ENCODE measurements around the gene POLR2A. TPM values are rescaled to one million over a fixed set of nuclear protein-coding genes. Genes with fewer than 3 reads are reported as not detected.
A peak's percentile ranks its signal among the peaks of the same experiment; 100 is the strongest.

The POLR2A gene
- total RNA-seq (2012; rRNA removed), result 81.4 and 83.4 TPM in 2 replicates

DNA sequence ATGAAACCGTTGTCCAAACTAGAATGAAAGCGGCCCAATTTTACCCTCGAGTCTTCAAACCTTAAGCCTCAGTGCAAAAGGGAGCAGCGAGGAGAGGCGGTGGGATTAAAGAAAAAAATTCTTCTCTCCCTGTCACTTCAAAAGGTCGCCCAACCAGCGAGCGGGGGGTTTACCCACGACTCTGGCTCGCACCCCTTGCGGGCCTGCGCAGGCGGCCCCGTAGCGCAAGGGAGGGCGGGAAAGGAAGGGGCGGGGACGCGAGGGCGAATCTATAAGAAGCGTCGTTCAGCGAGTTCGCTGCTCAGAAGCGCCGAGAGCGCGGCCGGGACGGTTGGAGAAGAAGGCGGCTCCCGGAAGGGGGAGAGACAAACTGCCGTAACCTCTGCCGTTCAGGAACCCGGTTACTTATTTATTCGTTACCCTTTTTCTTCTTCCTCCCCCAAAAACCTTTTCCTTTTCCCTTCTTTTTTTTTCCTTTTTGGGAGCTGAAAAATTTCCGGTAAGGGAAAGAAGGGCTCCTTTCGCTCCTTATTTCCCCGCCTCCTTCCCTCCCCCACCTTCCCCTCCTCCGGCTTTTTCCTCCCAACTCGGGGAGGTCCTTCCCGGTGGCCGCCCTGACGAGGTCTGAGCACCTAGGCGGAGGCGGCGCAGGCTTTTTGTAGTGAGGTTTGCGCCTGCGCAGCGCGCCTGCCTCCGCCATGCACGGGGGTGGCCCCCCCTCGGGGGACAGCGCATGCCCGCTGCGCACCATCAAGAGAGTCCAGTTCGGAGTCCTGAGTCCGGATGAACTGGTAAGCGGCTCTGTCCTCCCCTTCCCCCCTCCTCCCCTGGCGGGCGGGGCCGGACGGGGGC lies at the start of gene POLR2A:
Gene POLR2A, plus strand, starts transcription at position 300 of the 852 bp plus-strand sequence.
- Histone ChIP-seq H3K36me3 (ENCODE audit: insufficient read depth, low read length) (peaks cover 6% of the 10 kb centered on the region), H3K4me2 (ENCODE audit: low read length) (peak within 1 kb of the TSS; percentile 99), H3K9me3 (replicated peaks; ENCODE audit: low read length) (no peaks in the 10 kb centered on the region), H3K4me3 (ENCODE audit: low read length) (peak within 1 kb of the TSS; percentile 84), H3K4me1 (ENCODE audit: control insufficient read depth, insufficient read depth, low read length) (peaks cover 47% of the 10 kb centered on the region), H3K9ac (ENCODE audit: low read depth, low read length) (peak within 1 kb of the TSS; percentile 98), H3K27me3 (ENCODE audit: control insufficient read depth, insufficient read depth, low read length) (no peaks in the 10 kb centered on the region)

DNA sequence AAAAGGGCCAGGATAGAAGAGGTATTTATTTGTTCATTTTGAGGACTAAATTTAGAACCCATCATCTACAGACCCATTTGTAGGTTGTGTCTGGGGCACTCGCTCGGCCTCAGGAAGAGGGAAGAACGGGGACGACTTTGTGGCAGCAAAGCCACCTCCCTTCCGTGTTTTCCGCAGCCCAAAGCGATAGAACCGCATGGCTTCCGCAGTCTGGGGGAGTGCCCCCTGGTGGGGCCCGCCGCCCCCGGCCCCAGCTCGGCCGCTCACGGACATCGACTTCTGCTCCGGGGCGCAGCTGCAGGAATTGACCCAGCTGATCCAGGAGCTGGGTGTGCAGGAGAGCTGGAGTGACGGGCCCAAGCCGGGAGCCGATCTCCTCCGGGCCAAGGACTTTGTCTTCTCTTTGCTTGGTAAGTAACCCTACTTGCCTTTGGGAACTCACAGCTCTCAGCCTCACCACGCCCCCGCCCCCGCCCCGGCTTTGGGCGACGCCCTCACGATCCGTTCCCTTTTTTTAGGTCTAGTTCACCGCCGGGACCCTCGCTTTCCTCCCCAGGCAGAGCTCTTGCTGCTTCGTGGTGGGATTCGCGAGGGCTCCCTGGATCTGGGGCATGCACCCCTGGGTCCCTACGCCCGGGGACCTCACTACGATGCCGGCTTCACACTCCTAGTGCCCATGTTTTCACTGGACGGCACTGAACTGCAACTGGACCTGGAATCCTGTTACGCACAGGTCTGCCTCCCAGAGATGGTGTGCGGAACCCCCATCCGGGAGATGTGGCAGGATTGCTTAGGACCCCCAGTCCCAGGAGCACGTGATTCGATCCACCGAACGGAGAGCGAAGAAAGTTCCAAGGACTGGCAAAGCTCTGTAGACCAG lies 48.2 kb upstream of the POLR2A start:
- Histone ChIP-seq H3K4me1 (ENCODE audit: control insufficient read depth, insufficient read depth, low read length) (peaks cover 37% of the 10 kb centered on the region), H3K27me3 (ENCODE audit: control insufficient read depth, insufficient read depth, low read length) (peaks cover 9% of the 10 kb centered on the region), H3K4me2 (ENCODE audit: low read length) (peak overlapping the region; percentile 90), H3K9ac (ENCODE audit: low read depth, low read length) (no peak overlapping the region), H3K4me3 (ENCODE audit: low read length) (peak overlapping the region; percentile 61), H3K9me3 (replicated peaks; ENCODE audit: low read length) (no peaks in the 10 kb centered on the region), H3K36me3 (ENCODE audit: insufficient read depth, low read length) (no peaks in the 10 kb centered on the region)

DNA sequence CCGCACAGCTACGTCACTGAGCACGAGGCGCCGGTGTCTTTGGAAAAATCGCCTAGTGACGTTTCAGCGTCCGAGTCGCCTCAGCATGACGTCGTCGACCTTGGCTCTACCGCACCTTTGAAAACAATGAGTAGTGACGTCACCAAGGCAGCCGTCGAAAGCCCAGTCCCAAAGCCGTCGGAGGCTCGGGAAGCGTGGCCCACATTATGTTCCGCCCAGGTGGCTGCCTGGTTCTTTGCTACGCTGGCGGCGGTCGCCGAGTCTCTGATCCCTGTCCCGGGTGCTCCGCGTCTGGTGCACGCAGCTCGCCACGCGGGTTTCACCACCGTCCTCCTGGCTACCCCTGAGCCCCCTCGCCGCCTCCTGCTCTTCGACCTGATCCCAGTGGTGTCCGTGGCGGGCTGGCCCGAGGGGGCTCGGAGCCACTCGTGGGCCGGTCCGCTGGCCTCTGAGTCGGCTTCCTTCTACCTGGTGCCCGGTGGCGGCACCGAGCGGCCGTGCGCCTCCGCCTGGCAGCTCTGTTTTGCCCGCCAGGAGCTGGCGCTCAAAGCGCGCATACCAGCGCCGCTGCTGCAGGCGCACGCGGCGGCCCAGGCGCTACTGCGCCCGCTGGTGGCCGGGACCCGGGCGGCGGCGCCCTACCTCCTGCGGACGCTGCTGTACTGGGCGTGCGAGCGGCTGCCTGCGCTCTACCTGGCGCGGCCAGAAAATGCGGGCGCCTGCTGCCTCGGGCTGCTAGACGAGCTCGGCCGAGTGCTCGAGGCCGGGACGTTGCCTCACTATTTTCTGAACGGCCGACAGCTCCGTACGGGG lies 47.4 kb upstream of the POLR2A start:
- Histone ChIP-seq H3K27me3 (ENCODE audit: control insufficient read depth, insufficient read depth, low read length) (peaks cover 9% of the 10 kb centered on the region), H3K9ac (ENCODE audit: low read depth, low read length) (no peak overlapping the region), H3K9me3 (replicated peaks; ENCODE audit: low read length) (no peaks in the 10 kb centered on the region), H3K4me1 (ENCODE audit: control insufficient read depth, insufficient read depth, low read length) (peaks cover 41% of the 10 kb centered on the region), H3K36me3 (ENCODE audit: insufficient read depth, low read length) (no peaks in the 10 kb centered on the region), H3K4me3 (ENCODE audit: low read length) (peak overlapping the region; percentile 59), H3K4me2 (ENCODE audit: low read length) (peak overlapping the region; percentile 90)

DNA sequence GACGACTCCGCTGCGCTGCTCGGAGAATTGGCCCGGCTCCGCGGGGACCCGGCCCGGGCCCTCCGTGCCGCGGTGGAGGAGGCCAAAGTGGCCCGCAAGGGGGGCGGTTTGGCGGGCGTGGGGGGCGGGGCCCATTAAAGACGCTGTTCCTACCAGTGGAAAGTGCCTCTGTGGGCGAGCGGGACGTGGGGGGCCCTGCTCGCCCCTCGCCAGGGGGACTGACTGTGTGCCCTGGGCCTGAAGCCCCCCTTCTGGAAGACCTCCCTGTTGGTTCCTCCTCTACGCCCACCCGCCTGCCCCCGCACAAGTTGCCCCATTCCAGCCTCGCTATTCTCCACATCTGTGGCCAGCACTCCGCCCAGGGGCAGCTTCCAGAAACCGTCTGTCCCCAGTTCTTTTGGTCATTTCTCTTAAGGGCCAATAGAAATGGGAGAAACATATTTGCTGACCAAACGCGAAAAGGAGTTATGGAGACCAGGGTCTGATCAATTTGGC lies 46.8 kb upstream of the POLR2A start:
- Histone ChIP-seq H3K9me3 (replicated peaks; ENCODE audit: low read length) (no peaks in the 10 kb centered on the region), H3K27me3 (ENCODE audit: control insufficient read depth, insufficient read depth, low read length) (peaks cover 9% of the 10 kb centered on the region), H3K36me3 (ENCODE audit: insufficient read depth, low read length) (no peaks in the 10 kb centered on the region), H3K4me1 (ENCODE audit: control insufficient read depth, insufficient read depth, low read length) (peaks cover 41% of the 10 kb centered on the region), H3K4me2 (ENCODE audit: low read length) (peak overlapping the region; percentile 90), H3K4me3 (ENCODE audit: low read length) (peak overlapping the region; percentile 59), H3K9ac (ENCODE audit: low read depth, low read length) (no peak overlapping the region)

DNA sequence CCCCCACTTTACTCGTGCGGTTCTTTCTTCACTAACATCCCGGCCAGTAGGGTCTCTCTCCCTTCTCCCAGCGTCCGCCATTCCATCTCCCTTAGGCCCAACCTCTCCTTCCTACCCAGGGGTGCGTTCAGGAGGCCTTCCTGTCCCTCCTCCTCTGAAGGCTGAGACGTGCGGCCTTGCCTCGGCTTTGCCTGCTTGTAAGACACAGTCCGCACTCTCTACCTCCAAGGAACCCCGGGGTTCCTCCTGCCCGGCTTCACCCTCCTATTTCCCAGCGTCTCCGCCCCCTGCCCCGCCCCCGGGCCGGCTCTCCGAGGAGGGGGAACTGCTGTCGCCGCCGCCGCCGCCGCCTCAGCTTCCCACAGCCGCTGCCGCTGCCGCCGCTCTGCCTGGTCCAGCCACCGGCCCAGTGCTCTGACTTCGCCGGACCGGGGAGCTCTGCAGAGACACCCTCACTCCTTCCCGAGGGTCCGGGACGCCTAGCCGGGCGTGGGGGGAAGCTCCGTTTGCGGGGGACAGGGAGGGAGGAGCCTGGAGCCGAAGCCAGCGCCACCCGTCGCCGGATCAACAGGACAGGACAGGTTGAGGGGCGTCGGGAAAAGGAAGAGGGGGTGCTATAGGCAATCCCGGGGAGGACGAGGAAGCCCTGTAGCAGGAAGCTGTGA lies 46.1 kb upstream of the POLR2A start:
- H3K4me2 ChIP-seq (ENCODE audit: low read length), result peak overlapping the region; percentile 90
- H3K4me1 ChIP-seq (ENCODE audit: control insufficient read depth, insufficient read depth, low read length), result peaks cover 41% of the 10 kb centered on the region
- H3K9me3 ChIP-seq (replicated peaks; ENCODE audit: low read length), result no peaks in the 10 kb centered on the region
- H3K36me3 ChIP-seq (ENCODE audit: insufficient read depth, low read length), result no peaks in the 10 kb centered on the region
- peaks cover 9% of the 10 kb centered on the region for H3K27me3 ChIP-seq (ENCODE audit: control insufficient read depth, insufficient read depth, low read length)
- peak overlapping the region; percentile 29 for H3K4me3 ChIP-seq (ENCODE audit: low read length)
- H3K9ac ChIP-seq (ENCODE audit: low read depth, low read length), result no peak overlapping the region

DNA sequence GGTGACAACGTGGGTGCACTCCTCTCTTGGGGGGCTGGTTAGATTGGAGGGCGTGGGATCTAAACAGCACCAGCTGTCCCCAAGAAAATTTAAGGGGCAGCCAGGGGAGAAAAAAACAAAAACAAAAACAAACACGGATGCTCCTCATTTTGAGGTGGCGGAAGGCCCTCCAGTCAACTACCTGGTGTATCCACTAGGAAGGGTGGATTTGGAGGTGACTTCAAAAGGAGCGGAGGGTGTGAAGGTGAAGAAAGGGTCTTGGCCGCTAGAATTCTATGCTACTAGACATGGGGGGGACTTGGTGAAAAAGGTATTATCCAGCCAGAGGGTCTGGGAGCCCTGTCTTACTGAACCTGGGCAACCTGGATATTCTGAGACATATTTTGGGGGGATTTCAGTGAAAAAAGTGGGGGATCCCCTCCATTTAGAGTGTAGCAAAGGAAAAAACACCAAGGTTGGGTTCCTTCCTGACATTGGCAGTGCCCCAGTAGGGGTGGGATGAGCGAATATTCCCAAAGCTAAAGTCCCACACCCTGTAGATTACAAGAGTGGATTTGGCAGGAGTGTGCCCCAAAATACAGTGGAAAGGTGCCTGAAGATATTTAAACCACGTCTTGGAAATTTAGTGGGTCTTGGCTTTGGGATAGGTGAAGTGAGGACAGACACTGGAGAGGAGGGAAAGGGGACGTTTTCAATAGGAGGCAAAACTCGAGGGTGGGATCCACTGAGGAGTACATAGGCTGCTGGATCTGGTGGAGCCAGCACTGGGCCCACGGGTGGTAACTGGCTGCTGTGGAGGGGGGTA lies 45.3 kb upstream of the POLR2A start:
- Histone ChIP-seq H3K9me3 (replicated peaks; ENCODE audit: low read length) (no peaks in the 10 kb centered on the region), H3K4me3 (ENCODE audit: low read length) (peak overlapping the region; percentile 29), H3K4me2 (ENCODE audit: low read length) (peak overlapping the region; percentile 90), H3K9ac (ENCODE audit: low read depth, low read length) (no peak overlapping the region), H3K36me3 (ENCODE audit: insufficient read depth, low read length) (no peaks in the 10 kb centered on the region), H3K27me3 (ENCODE audit: control insufficient read depth, insufficient read depth, low read length) (peaks cover 9% of the 10 kb centered on the region), H3K4me1 (ENCODE audit: control insufficient read depth, insufficient read depth, low read length) (peaks cover 45% of the 10 kb centered on the region)

DNA sequence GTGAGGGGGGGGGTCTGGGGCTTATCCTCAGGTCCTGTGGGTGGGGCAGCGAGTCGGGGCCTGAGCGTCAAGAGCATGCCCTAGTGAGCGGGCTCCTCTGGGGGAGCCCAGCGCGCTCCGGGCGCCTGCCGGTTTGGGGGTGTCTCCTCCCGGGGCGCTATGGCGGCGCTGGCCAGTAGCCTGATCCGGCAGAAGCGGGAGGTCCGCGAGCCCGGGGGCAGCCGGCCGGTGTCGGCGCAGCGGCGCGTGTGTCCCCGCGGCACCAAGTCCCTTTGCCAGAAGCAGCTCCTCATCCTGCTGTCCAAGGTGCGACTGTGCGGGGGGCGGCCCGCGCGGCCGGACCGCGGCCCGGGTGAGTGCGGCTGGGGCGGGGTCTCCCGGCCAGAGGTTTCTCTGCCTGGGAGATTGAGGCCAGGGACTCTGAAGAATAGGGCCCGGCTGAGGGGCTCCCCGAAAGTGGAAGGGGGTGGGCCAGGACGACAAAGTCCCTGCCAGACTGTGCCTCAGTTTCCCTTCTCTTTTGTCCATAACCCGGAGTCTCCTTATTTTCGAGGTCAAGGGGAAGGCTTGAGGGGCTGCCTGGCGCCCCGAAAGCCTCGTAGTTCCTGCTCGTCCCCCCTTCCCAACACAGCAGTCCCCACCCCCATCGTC lies 44.6 kb upstream of the POLR2A start, which contains the start of gene FGF11:
Gene FGF11, plus strand, starts transcription at position 51 of the 651 bp plus-strand sequence. Its CDS starts 109 bp downstream, at position 160.
- H3K4me2 ChIP-seq (ENCODE audit: low read length), result peak within 1 kb of the TSS; percentile 90
- peak within 1 kb of the TSS; percentile 43 for H3K9ac ChIP-seq (ENCODE audit: low read depth, low read length)
- H3K27me3 ChIP-seq (ENCODE audit: control insufficient read depth, insufficient read depth, low read length), result peaks cover 9% of the 10 kb centered on the region
- no peaks in the 10 kb centered on the region for H3K36me3 ChIP-seq (ENCODE audit: insufficient read depth, low read length)
- peak within 1 kb of the TSS; percentile 66 for H3K4me3 ChIP-seq (ENCODE audit: low read length)
- peaks cover 52% of the 10 kb centered on the region for H3K4me1 ChIP-seq (ENCODE audit: control insufficient read depth, insufficient read depth, low read length)
- H3K9me3 ChIP-seq (replicated peaks; ENCODE audit: low read length), result no peaks in the 10 kb centered on the region

DNA sequence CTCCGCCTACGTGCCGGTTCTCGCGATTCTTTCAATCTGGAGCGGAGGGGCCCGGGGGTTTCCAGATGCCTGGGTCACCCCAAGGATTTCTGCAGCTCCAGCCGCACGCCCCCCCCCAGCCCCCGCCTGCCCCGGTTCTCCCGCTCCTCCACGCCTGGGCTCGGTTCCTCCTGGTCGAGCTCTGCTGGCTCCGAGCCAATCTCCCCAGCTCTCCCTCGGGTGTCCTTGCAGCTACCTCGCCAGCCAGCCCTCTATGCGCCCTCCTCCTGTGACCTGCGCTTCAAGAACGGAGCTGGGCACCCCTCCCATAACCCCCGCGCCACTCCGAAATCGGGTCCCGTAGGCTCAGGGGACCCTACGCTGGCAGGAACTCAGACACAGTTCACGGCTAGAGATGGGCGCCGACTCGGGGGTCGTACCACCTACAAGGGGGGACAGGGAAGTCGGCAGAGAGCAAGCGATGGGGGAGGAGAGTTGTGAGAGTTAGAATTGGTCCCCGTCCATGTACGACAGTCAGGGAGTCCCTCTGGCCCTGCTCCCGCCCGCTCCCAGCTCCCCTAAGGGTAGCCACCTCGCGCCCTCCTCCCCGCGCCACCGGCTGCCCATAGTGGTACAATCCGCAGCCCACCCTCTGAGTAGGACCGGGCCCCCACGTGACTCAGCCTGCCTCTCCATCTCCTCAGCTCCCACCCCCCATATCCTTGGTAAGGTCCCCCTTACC lies 43.9 kb upstream of the POLR2A start:
- Histone ChIP-seq H3K4me2 (ENCODE audit: low read length) (peak overlapping the region; percentile 81), H3K9me3 (replicated peaks; ENCODE audit: low read length) (no peaks in the 10 kb centered on the region), H3K4me3 (ENCODE audit: low read length) (peak overlapping the region; percentile 66), H3K9ac (ENCODE audit: low read depth, low read length) (peak overlapping the region; percentile 43), H3K36me3 (ENCODE audit: insufficient read depth, low read length) (no peaks in the 10 kb centered on the region), H3K4me1 (ENCODE audit: control insufficient read depth, insufficient read depth, low read length) (peaks cover 58% of the 10 kb centered on the region), H3K27me3 (ENCODE audit: control insufficient read depth, insufficient read depth, low read length) (peaks cover 9% of the 10 kb centered on the region)

DNA sequence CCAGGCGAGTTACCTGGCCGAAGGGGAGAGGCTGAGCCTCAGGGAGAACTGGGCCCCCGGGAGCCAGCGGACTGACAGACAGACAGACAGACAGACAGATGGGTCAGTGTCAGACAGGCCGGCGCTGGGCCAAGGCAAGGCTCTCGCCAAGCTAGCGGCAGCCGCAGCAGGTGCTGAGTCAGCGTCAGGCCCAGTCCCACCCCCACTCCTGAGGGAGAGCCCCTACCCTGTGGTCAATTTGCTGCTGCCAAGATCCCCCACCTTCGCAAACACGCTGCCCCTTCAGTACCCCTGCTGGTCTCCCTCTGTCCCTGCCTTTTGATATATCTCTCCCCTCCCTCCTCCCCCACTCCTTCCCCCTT lies 43.4 kb upstream of the POLR2A start:
- Histone ChIP-seq H3K9me3 (replicated peaks; ENCODE audit: low read length) (no peaks in the 10 kb centered on the region), H3K9ac (ENCODE audit: low read depth, low read length) (peak overlapping the region; percentile 42), H3K27me3 (ENCODE audit: control insufficient read depth, insufficient read depth, low read length) (peaks cover 9% of the 10 kb centered on the region), H3K4me2 (ENCODE audit: low read length) (peak overlapping the region; percentile 81), H3K4me3 (ENCODE audit: low read length) (peak overlapping the region; percentile 66), H3K4me1 (ENCODE audit: control insufficient read depth, insufficient read depth, low read length) (peaks cover 57% of the 10 kb centered on the region), H3K36me3 (ENCODE audit: insufficient read depth, low read length) (no peaks in the 10 kb centered on the region)

All from skeletal muscle satellite cell (primary cell).